Measurements from ENCODE around the gene DMRTA2. TPM values are rescaled to one million over a fixed set of nuclear protein-coding genes. Genes with fewer than 3 reads are reported as not detected.

The DMRTA2 gene
- total RNA-seq, 1 donor = 0.18 TPM

GRCh38 chr1:50427818-50428779 lies 4.9 kb upstream of the DMRTA2 start:
- TF ChIP-seq CTCF (IDR thresholded peaks at IDR 0.05; ENCODE audit: insufficient read depth, low read length) = no peak
- DNase-seq (ENCODE audit: low read depth) = no peak
- H3K4me3 ChIP-seq (ENCODE audit: low read depth, low read length) = no peak overlapping the region

- TF ChIP-seq CTCF (IDR thresholded peaks at IDR 0.05; ENCODE audit: insufficient read depth, low read length) = no peak
- H3K4me3 ChIP-seq (ENCODE audit: low read depth, low read length) = no peak overlapping the region
- no peak for DNase-seq (ENCODE audit: low read depth)
Observed at GRCh38 chr1:50427086-50427817, 4.0 kb upstream of the DMRTA2 start.

DNA sequence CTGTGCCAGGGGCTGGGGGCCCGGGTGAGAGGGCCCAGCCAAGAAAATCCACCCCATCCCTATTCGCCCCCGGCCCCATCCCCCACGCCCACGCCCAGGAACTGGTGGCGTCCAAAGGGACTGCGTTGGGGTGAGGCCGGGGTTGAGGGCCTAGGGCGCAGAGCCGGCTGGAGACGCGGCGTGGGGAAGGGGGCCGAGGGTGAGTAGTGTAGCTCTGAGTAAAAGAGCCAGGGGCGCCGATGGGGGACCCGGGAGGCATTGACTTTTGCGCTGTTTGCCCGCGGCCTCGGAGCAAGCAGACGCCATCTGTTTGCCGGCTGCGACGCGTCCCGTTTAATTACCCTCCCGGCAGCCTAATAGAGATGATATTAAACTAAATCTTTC lies 3.5 kb upstream of the DMRTA2 start:
- DNase-seq (ENCODE audit: low read depth) = no peak

DNA sequence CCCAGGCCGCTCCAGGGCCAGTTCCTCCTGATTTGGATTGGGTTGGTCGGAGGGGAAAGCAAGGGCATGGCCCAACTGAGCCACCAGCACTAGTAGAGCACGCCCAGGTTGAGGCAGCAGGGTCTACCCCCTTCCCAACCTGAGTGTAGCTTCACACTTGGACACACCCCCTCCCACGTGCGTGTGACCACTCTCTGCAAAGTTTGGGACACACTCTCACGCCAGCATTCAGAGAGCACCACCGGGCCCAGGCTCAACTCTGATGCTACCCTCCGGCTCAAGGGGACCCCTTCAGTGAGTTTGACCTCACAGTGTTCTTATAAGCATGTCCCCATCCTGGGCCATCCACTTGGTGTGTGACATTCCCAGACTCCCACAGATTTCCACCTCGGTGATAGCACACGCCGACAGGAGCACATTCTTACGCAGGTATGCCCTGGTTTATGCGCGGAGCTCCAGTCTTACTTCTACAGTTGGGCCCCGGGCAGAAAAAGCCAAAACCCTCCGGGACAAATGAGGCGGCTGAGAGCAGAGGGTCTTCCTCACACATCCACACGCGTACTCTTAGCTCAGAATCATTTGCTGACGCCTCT lies 3.0 kb upstream of the DMRTA2 start:
- TF ChIP-seq CTCF (IDR thresholded peaks at IDR 0.05; ENCODE audit: insufficient read depth, low read length) = no peak
- H3K4me3 ChIP-seq (ENCODE audit: low read depth, low read length) = no peak overlapping the region
- no peak for DNase-seq (ENCODE audit: low read depth)

More for the DNA sequence above, 3.5 kb upstream of the DMRTA2 start:
- no peak overlapping the region for H3K4me3 ChIP-seq (ENCODE audit: low read depth, low read length)
- no peak for TF ChIP-seq CTCF (IDR thresholded peaks at IDR 0.05; ENCODE audit: insufficient read depth, low read length)

DNA sequence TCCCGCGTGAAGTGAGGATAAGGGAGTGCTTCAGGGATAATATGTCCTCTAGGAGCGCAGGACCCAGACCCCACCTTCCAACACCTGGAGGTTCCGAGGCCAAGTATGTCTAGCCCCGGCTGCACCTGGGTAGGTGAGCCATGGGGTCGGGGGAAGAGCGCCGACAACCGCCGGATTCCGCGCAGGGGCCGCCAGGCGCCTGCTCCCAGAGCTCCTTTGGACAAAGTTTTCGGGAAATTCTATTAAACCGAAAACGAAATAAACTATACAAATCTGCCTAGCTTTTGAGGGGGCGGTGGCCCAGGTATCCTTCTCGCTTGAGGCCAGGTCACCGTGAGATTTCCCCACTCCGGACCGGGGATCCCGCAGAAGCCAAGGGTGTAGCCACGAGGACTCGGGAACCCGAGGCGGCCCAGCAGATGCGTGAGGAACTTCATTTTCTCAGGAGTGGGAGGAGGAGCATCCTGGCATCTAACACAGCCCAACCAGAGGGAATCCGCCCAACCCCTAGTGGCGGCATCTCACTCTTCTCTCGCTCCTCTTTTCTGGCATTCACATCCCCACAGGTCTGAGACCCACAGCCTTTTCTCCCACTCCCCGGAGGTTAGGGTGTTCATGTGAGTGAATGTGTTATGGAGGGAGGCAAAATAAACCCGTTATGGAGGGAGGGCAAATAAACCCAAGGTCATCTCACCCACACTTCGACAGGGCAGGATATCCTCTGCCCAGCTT lies 2.3 kb upstream of the DMRTA2 start:
- H3K4me3 ChIP-seq (ENCODE audit: low read depth, low read length) = no peak overlapping the region
- DNase-seq (ENCODE audit: low read depth) = no peak
- no peak for TF ChIP-seq CTCF (IDR thresholded peaks at IDR 0.05; ENCODE audit: insufficient read depth, low read length)

- DNase-seq (ENCODE audit: low read depth) = no peak
- H3K4me3 ChIP-seq (ENCODE audit: low read depth, low read length) = no peak overlapping the region
- TF ChIP-seq CTCF (IDR thresholded peaks at IDR 0.05; ENCODE audit: insufficient read depth, low read length) = no peak
Observed at GRCh38 chr1:50424884-50425375, 1.7 kb upstream of the DMRTA2 start.
